ENCODE results near the gene NRG2. TPM values are rescaled to one million over a fixed set of nuclear protein-coding genes. Genes with fewer than 3 reads are reported as not detected.

Gene NRG2
- total RNA-seq, 4 donors from 2014 or later = 4.5 to 7.0 (median 5.4) TPM

- TF ChIP-seq POLR2A (IDR thresholded peaks at IDR 0.05) = no peak
- no peak for TF ChIP-seq EP300 (IDR thresholded peaks at IDR 0.05)
- no peak for TF ChIP-seq CTCF (IDR thresholded peaks at IDR 0.05)
- TF ChIP-seq POLR2AphosphoS5 (IDR thresholded peaks at IDR 0.05) = no peak
- H3K36me3 ChIP-seq = no peaks in the 10 kb centered on the region
- H3K9me3 ChIP-seq = no peaks in the 10 kb centered on the region
- H3K27me3 ChIP-seq = no peaks in the 10 kb centered on the region
- peaks cover 3% of the 10 kb centered on the region for H3K4me1 ChIP-seq
- DNase-seq (ENCODE audit: low spot score in 2 of 2) = no peak
- 61% methylated on average over 4 of the region's 4 CpGs for WGBS
- no peak overlapping the region for H3K4me3 ChIP-seq
- no peak overlapping the region for H3K27ac ChIP-seq
These were observed 84.5 kb downstream of the NRG2 start for GRCh38 chr5:139958432-139959148.

- Histone ChIP-seq H3K9me3 (no peaks in the 10 kb centered on the region), H3K27ac (no peak overlapping the region), H3K4me1 (peaks cover 5% of the 10 kb centered on the region), H3K27me3 (no peaks in the 10 kb centered on the region), H3K36me3 (no peaks in the 10 kb centered on the region), H3K4me3 (no peak overlapping the region)
- TF ChIP-seq POLR2A (IDR thresholded peaks at IDR 0.05) (no peak), CTCF (IDR thresholded peaks at IDR 0.05) (no peak), EP300 (IDR thresholded peaks at IDR 0.05) (no peak), POLR2AphosphoS5 (IDR thresholded peaks at IDR 0.05) (no peak)
- 87% methylated on average over 4 of the region's 4 CpGs for WGBS
- DNase-seq (ENCODE audit: low spot score in 2 of 2) = no peak
These were observed 86.8 kb downstream of the NRG2 start for GRCh38 chr5:139956342-139956741.

GRCh38 chr5:139955616-139956273 lies 87.4 kb downstream of the NRG2 start:
- 65% methylated on average over 5 of the region's 5 CpGs for WGBS
- no peaks in the 10 kb centered on the region for H3K9me3 ChIP-seq
- no peak for TF ChIP-seq POLR2A (IDR thresholded peaks at IDR 0.05)
- TF ChIP-seq CTCF (IDR thresholded peaks at IDR 0.05) = no peak

GRCh38 chr5:139955053-139955605 lies 88.0 kb downstream of the NRG2 start:
- H3K9me3 ChIP-seq = no peaks in the 10 kb centered on the region
- TF ChIP-seq POLR2AphosphoS5 (IDR thresholded peaks at IDR 0.05) (no peak), EP300 (IDR thresholded peaks at IDR 0.05) (no peak), CTCF (IDR thresholded peaks at IDR 0.05) (no peak), POLR2A (IDR thresholded peaks at IDR 0.05) (no peak)
- H3K4me1 ChIP-seq = peaks cover 5% of the 10 kb centered on the region
- H3K4me3 ChIP-seq = no peak overlapping the region
- DNase-seq (ENCODE audit: low spot score in 2 of 2) = no peak
- WGBS = 91% methylated on average over 5 of the region's 5 CpGs
- H3K27ac ChIP-seq = no peak overlapping the region
- H3K27me3 ChIP-seq = no peaks in the 10 kb centered on the region
- no peaks in the 10 kb centered on the region for H3K36me3 ChIP-seq

More at GRCh38 chr5:139955616-139956273, 87.4 kb downstream of the NRG2 start:
- Histone ChIP-seq H3K27me3 (no peaks in the 10 kb centered on the region), H3K27ac (no peak overlapping the region), H3K4me3 (no peak overlapping the region), H3K36me3 (no peaks in the 10 kb centered on the region), H3K4me1 (peaks cover 5% of the 10 kb centered on the region)
- DNase-seq (ENCODE audit: low spot score in 2 of 2) = no peak

GRCh38 chr5:139954462-139954861 lies 88.6 kb downstream of the NRG2 start:
- Histone ChIP-seq H3K27me3 (no peaks in the 10 kb centered on the region), H3K36me3 (no peaks in the 10 kb centered on the region), H3K4me3 (no peak overlapping the region), H3K27ac (no peak overlapping the region), H3K9me3 (no peaks in the 10 kb centered on the region), H3K4me1 (peaks cover 5% of the 10 kb centered on the region)
- TF ChIP-seq POLR2A (IDR thresholded peaks at IDR 0.05) (no peak), CTCF (IDR thresholded peaks at IDR 0.05) (no peak), POLR2AphosphoS5 (IDR thresholded peaks at IDR 0.05) (no peak), EP300 (IDR thresholded peaks at IDR 0.05) (no peak)
- no peak for DNase-seq (ENCODE audit: low spot score in 2 of 2)
- 78% methylated on average over 8 of the region's 8 CpGs for WGBS
